ENCODE data around the gene BIRC6. TPM values are rescaled to one million over a fixed set of nuclear protein-coding genes. Genes with fewer than 3 reads are reported as not detected.

Gene BIRC6
- total and polyA plus RNA-seq, 2 of the 8 experiments (the other 6 are each of a cell fraction or from before 2014, with no cell fraction given): 32.5 to 69.5 TPM

- TF ChIP-seq CHD7 (IDR thresholded peaks at IDR 0.05; ENCODE audit: insufficient replicate concordance, low read length): no peak
- TF ChIP-seq EZH2 (IDR thresholded peaks at IDR 0.05; ENCODE audit: low read depth, low read length, severe bottlenecking): no peak
Measured at GRCh38 chr2:32356681-32357317, at the start of gene BIRC6 (continued).

Data from H1 (cell line).